GM23338 (cell line): ENCODE measurements around the gene RGS6.

ENCODE experiments used
- EZH2 ChIP-seq: fragments of 200-600 bp; sonication (generic); IDR thresholded peaks from one replicate; pipeline ENCODE4 v1.8.0; 2017; ENCODE audit warnings: antibody characterized with exemption, mild to moderate bottlenecking, low read depth; ENCODE audit not compliant: unreplicated experiment
- EZH2phosphoT487 ChIP-seq: fragments of 200-600 bp; sonication (generic); IDR thresholded peaks from one replicate; pipeline ENCODE4 v1.8.1; 2018; ENCODE audit warnings: antibody characterized with exemption; ENCODE audit not compliant: unreplicated experiment
- POLR2AphosphoS5 ChIP-seq: IDR thresholded peaks from 2 replicates; pipeline ENCODE4 v1.6.1; 2016; ENCODE audit warnings: antibody characterized with exemption, low read depth
- REST ChIP-seq: IDR thresholded peaks from one replicate; pipeline ENCODE4 v1.6.1; 2018; ENCODE audit warnings: antibody characterized with exemption; ENCODE audit not compliant: unreplicated experiment
- STAT1 ChIP-seq: IDR thresholded peaks from one replicate; pipeline ENCODE4 v1.6.1; 2016; ENCODE audit warnings: antibody characterized with exemption; ENCODE audit not compliant: unreplicated experiment
- TF ChIP-seq, protein P1 (sequence below), 2 experiments: fragments of 200-600 bp in 1 of 2; sonication (generic) in 1 of 2; conservative IDR thresholded peaks; 2 replicates each; pipeline versions ENCODE4 v1.5.1 to v1.6.1; 2016 to 2017; ENCODE audit warnings: antibody characterized with exemption in 2 of 2, low read depth in 2 of 2, mild to moderate bottlenecking in 2 of 2, moderate library complexity in 1 of 2

DNA sequence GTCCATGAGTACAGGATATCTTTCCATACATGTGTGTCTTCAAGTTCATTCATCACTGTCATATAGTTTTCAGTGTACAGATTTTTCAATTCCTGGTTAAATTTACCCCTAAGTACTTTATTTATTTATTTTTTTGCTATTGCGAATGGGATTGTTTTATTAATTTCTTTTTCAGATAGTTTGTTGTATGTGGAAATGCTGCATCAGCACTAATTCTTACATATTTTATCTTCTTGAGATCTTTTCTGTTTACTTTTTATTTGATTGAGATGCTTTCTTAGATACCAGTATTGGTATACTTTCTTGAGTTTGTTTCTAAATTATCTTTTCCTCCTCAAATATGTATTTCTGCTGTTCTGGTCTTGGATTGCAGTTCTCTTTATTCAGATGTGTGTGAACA lies 148.9 kb downstream of the RGS6 start:
- TF ChIP-seq EZH2phosphoT487 = no peak
- no peak for TF ChIP-seq POLR2AphosphoS5
- TF ChIP-seq STAT1 = no peak
- TF ChIP-seq, protein P1, sequence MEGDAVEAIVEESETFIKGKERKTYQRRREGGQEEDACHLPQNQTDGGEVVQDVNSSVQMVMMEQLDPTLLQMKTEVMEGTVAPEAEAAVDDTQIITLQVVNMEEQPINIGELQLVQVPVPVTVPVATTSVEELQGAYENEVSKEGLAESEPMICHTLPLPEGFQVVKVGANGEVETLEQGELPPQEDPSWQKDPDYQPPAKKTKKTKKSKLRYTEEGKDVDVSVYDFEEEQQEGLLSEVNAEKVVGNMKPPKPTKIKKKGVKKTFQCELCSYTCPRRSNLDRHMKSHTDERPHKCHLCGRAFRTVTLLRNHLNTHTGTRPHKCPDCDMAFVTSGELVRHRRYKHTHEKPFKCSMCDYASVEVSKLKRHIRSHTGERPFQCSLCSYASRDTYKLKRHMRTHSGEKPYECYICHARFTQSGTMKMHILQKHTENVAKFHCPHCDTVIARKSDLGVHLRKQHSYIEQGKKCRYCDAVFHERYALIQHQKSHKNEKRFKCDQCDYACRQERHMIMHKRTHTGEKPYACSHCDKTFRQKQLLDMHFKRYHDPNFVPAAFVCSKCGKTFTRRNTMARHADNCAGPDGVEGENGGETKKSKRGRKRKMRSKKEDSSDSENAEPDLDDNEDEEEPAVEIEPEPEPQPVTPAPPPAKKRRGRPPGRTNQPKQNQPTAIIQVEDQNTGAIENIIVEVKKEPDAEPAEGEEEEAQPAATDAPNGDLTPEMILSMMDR (conservative IDR thresholded peaks at IDR 0.05; ENCODE audit: low read depth in 2 of 2) = no peak
- no peak for TF ChIP-seq EZH2
- no peak for TF ChIP-seq REST
